Stimulated activated CD4-positive, alpha-beta T cell treated with anti-CD3 and anti-CD28 coated beads, Interleukin-4, amount 100 ng/mL, for 24 hours (primary cell): ENCODE results near the gene BAHD1.

Experiments used
- DNase-seq: peaks from one replicate; pipeline ENCODE4 v3.0.0-alpha.2; 2020

The BAHD1 gene

GRCh38 chr15:40440743-40441564 lies at the start of gene BAHD1:
Gene BAHD1 (plus strand): TSS chr15:40440953. CDS start chr15:40458465, 17,512 bp downstream.
- peak; percentile 97 for DNase-seq

GRCh38 chr15:40392986-40393948 lies 47.5 kb upstream of the BAHD1 start:
- no peak for DNase-seq

GRCh38 chr15:40397688-40398412 lies 42.9 kb upstream of the BAHD1 start:
- DNase-seq, result no peak

GRCh38 chr15:40398413-40398873 lies 42.3 kb upstream of the BAHD1 start:
- no peak for DNase-seq

GRCh38 chr15:40399370-40399769 lies 41.4 kb upstream of the BAHD1 start:
- DNase-seq, result no peak

GRCh38 chr15:40405501-40406381 lies 35.0 kb upstream of the BAHD1 start, which contains the start of gene IVD:
Gene IVD (plus strand): TSS chr15:40405795. CDS start chr15:40405828, 33 bp downstream.
- DNase-seq, result peak; percentile 93

GRCh38 chr15:40407330-40407990 lies 33.3 kb upstream of the BAHD1 start:
- no peak for DNase-seq

GRCh38 chr15:40409366-40409765 lies 31.4 kb upstream of the BAHD1 start:
- DNase-seq, result no peak

- no peak for DNase-seq
Observed at GRCh38 chr15:40410476-40410875, 30.3 kb upstream of the BAHD1 start.

- DNase-seq, result no peak
Observed at GRCh38 chr15:40412095-40412759, 28.5 kb upstream of the BAHD1 start.

- DNase-seq, result no peak
Observed at GRCh38 chr15:40413036-40413435, 27.7 kb upstream of the BAHD1 start.

GRCh38 chr15:40414816-40415215 lies 25.9 kb upstream of the BAHD1 start:
- no peak for DNase-seq

GRCh38 chr15:40415226-40415625 lies 25.5 kb upstream of the BAHD1 start:
- DNase-seq, result no peak

GRCh38 chr15:40416056-40416455 lies 24.7 kb upstream of the BAHD1 start:
- no peak for DNase-seq

GRCh38 chr15:40418126-40418525 lies 22.6 kb upstream of the BAHD1 start:
- no peak for DNase-seq

- no peak for DNase-seq
Observed at GRCh38 chr15:40420071-40420713, 20.6 kb upstream of the BAHD1 start.

GRCh38 chr15:40420793-40421192 lies 20.0 kb upstream of the BAHD1 start:
- DNase-seq, result no peak

- DNase-seq, result peak; percentile 84
Observed at GRCh38 chr15:40421246-40422157, 19.3 kb upstream of the BAHD1 start.
